Measurements from ENCODE around the gene SPRYD4.

DNA sequence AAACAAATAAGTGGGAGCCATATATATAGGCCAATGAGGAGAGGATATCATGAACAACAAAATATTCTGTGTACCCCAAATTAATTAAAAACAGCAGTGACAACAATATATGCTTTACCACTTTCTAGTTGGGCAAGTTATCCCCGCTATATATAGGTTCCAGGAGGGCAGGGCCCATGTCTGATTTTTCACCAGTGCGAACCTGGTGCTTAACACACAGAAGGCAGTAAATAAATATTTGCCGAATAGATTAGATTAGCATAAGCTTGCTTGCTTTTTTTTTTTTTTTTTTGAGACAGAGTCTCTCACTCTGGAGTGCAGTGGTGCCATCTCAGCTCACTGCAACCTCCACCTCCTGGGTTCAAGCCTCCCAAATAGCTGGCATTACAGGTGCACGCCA, 10.6 kb upstream of the SPRYD4 start:
- TF ChIP-seq EZH2 (IDR thresholded peaks at IDR 0.05; ENCODE audit: insufficient read depth, poor library complexity, severe bottlenecking) (no peak), EZH2phosphoT487 (IDR thresholded peaks at IDR 0.05; ENCODE audit: insufficient read depth, low read depth) (no peak)
